ENCODE results near the gene GRK5. TPM values are rescaled to one million over a fixed set of nuclear protein-coding genes. Genes with fewer than 3 reads are reported as not detected.

Gene GRK5
- total and polyA plus RNA-seq, 2 experiments from 2014 or later = 5.2 to 13.7 TPM

DNA sequence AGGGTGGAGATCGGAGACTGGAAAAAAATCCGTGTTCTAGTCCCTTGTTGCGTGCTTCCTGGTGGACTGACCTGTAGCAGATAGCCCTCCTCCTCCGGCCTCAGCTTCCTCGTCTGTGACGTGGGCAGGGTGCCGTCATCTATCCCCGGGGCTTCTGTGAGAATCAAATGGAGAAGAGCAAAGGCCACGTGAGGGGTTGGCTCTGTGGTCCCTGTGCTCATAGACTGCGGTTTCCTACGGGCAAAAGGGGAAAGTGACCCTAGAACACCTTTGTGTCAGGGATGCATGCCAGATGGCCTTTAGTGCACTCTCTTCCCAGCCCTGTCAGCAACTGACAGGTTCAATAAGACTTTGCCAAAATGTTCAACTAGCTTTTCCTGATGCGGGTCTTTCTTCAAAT lies 33.7 kb downstream of the GRK5 start:
- H3K79me2 ChIP-seq (ENCODE audit: insufficient read depth) = peaks cover 95% of the 10 kb centered on the region
- no peaks in the 10 kb centered on the region for H3K4me1 ChIP-seq (ENCODE audit: insufficient read depth)
- no peak overlapping the region for H3K9ac ChIP-seq
- no peaks in the 10 kb centered on the region for H4K20me1 ChIP-seq (ENCODE audit: insufficient read depth)
- TF ChIP-seq EZH2 (IDR thresholded peaks at IDR 0.05; ENCODE audit: insufficient read depth, poor library complexity, severe bottlenecking) (no peak), EZH2phosphoT487 (IDR thresholded peaks at IDR 0.05; ENCODE audit: insufficient read depth, low read depth) (no peak)
- WGBS, 2 experiments (ENCODE audit: low coverage in 1 of 2, low lambda C conversion rate in 2 of 2, missing lambda C conversion rate in 2 of 2) = 94 to 96% methylated on average over 12 of the region's 12 CpGs
- peaks cover 5% of the 10 kb centered on the region for H3F3A ChIP-seq (ENCODE audit: insufficient read depth)
- no peak overlapping the region for H3K4me3 ChIP-seq
- no peak overlapping the region for H3K4me2 ChIP-seq (ENCODE audit: unreplicated experiment)
- in situ Hi-C loops (cut with MboI) = no loop called here
- no peaks in the 10 kb centered on the region for H3K9me3 ChIP-seq (ENCODE audit: low read depth)
- H2AFZ ChIP-seq = no peak overlapping the region
- H3K9me2 ChIP-seq (ENCODE audit: insufficient read depth) = no peaks in the 10 kb centered on the region
- no peak overlapping the region for H3K27ac ChIP-seq
- H3K27me3 ChIP-seq (replicated peaks; ENCODE audit: insufficient read depth) = no peaks in the 10 kb centered on the region
- no peak for DNase-seq
- no peaks in the 10 kb centered on the region for H3K36me3 ChIP-seq (ENCODE audit: low read depth)

GRCh38 chr10:119242186-119242585 lies 34.8 kb downstream of the GRK5 start:
- 88 to 89% methylated on average over 7 of the region's 7 CpGs for WGBS, 2 experiments (ENCODE audit: low coverage in 1 of 2, low lambda C conversion rate in 2 of 2, missing lambda C conversion rate in 2 of 2)
- no peaks in the 10 kb centered on the region for H3K9me2 ChIP-seq (ENCODE audit: insufficient read depth)
- peaks cover 8% of the 10 kb centered on the region for H3K4me1 ChIP-seq (ENCODE audit: insufficient read depth)
- H3K79me2 ChIP-seq (ENCODE audit: insufficient read depth) = peaks cover 93% of the 10 kb centered on the region
- H2AFZ ChIP-seq = no peak overlapping the region
- DNase-seq = no peak
- TF ChIP-seq EZH2phosphoT487 (IDR thresholded peaks at IDR 0.05; ENCODE audit: insufficient read depth, low read depth) = no peak
- no peak for TF ChIP-seq EZH2 (IDR thresholded peaks at IDR 0.05; ENCODE audit: insufficient read depth, poor library complexity, severe bottlenecking)
- no peaks in the 10 kb centered on the region for H3K9me3 ChIP-seq (ENCODE audit: low read depth)
- no peaks in the 10 kb centered on the region for H4K20me1 ChIP-seq (ENCODE audit: insufficient read depth)
- no peaks in the 10 kb centered on the region for H3K36me3 ChIP-seq (ENCODE audit: low read depth)
- H3F3A ChIP-seq (ENCODE audit: insufficient read depth) = peaks cover 14% of the 10 kb centered on the region
- in situ Hi-C loops (cut with MboI) = no loop called here
- H3K4me3 ChIP-seq = no peak overlapping the region
- no peak overlapping the region for H3K4me2 ChIP-seq (ENCODE audit: unreplicated experiment)
- no peak overlapping the region for H3K9ac ChIP-seq
- no peaks in the 10 kb centered on the region for H3K27me3 ChIP-seq (replicated peaks; ENCODE audit: insufficient read depth)
- H3K27ac ChIP-seq = no peak overlapping the region

DNA sequence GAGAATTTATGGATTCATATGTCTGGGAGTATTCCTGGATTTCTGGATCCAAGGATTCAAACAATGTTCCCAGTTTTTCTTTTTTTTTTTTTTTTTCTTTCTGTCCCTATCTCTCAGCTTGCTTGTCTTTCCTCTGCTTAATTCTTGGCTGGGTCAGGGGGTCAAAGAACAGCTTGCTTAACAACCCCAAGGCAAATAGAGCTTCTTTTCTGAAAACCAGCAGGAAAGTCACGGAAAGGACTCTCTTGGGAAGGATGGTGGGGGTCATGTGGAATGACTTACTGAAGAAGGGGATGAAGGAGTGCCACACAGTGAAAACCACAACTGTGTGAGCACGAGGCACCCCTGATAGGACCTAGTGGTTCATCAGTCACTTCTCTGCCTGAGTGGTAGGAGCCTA lies 36.1 kb downstream of the GRK5 start:
- no peak for TF ChIP-seq EZH2phosphoT487 (IDR thresholded peaks at IDR 0.05; ENCODE audit: insufficient read depth, low read depth)
- TF ChIP-seq EZH2 (IDR thresholded peaks at IDR 0.05; ENCODE audit: insufficient read depth, poor library complexity, severe bottlenecking) = no peak
- 98 to 100% methylated on average over 2 of the region's 2 CpGs for WGBS, 2 experiments (ENCODE audit: low coverage in 1 of 2, low lambda C conversion rate in 2 of 2, missing lambda C conversion rate in 2 of 2)
- Histone ChIP-seq H2AFZ (no peak overlapping the region), H3K27me3 (replicated peaks; ENCODE audit: insufficient read depth) (no peaks in the 10 kb centered on the region), H3K9me2 (ENCODE audit: insufficient read depth) (no peaks in the 10 kb centered on the region), H3K27ac (no peak overlapping the region), H4K20me1 (ENCODE audit: insufficient read depth) (no peaks in the 10 kb centered on the region), H3K79me2 (ENCODE audit: insufficient read depth) (peaks cover 91% of the 10 kb centered on the region), H3K4me2 (ENCODE audit: unreplicated experiment) (no peak overlapping the region), H3F3A (ENCODE audit: insufficient read depth) (peaks cover 20% of the 10 kb centered on the region), H3K9me3 (ENCODE audit: low read depth) (no peaks in the 10 kb centered on the region), H3K4me3 (no peak overlapping the region), H3K36me3 (ENCODE audit: low read depth) (no peaks in the 10 kb centered on the region), H3K4me1 (ENCODE audit: insufficient read depth) (peaks cover 16% of the 10 kb centered on the region), H3K9ac (no peak overlapping the region)
- in situ Hi-C loops (cut with MboI) = no loop called here
- DNase-seq = no peak

DNA sequence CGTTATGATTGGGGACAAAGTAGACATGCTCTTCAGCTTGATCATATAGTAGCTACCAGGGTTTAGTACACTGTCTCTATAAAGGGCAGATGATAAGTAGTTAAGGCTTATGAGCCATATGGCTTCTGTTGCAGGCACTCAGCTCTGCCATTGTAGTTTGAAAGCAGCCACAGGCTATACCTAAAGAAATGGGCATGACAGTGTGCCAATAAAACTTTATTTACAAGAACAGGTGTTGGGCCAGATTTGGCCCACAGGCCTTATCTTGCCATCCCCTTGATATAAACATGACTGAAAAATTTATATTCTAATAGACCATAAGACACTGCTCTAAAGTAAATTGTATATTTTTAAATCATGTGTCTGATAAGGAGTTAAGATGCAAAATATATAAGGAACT lies 36.6 kb downstream of the GRK5 start:
- H3K36me3 ChIP-seq (ENCODE audit: low read depth) = no peaks in the 10 kb centered on the region
- H2AFZ ChIP-seq = no peak overlapping the region
- H3K4me1 ChIP-seq (ENCODE audit: insufficient read depth) = peaks cover 16% of the 10 kb centered on the region
- peaks cover 93% of the 10 kb centered on the region for H3K79me2 ChIP-seq (ENCODE audit: insufficient read depth)
- H3K27me3 ChIP-seq (replicated peaks; ENCODE audit: insufficient read depth) = no peaks in the 10 kb centered on the region
- in situ Hi-C loops (cut with MboI) = no loop called here
- no peaks in the 10 kb centered on the region for H3K9me3 ChIP-seq (ENCODE audit: low read depth)
- no peak overlapping the region for H3K4me3 ChIP-seq
- DNase-seq = no peak
- no peaks in the 10 kb centered on the region for H3K9me2 ChIP-seq (ENCODE audit: insufficient read depth)
- H4K20me1 ChIP-seq (ENCODE audit: insufficient read depth) = no peaks in the 10 kb centered on the region
- 89 to 92% methylated on average over 1 of the region's 1 CpG for WGBS, 2 experiments (ENCODE audit: low coverage in 1 of 2, low lambda C conversion rate in 2 of 2, missing lambda C conversion rate in 2 of 2)
- no peak overlapping the region for H3K9ac ChIP-seq
- H3K4me2 ChIP-seq (ENCODE audit: unreplicated experiment) = no peak overlapping the region
- TF ChIP-seq EZH2 (IDR thresholded peaks at IDR 0.05; ENCODE audit: insufficient read depth, poor library complexity, severe bottlenecking) (no peak), EZH2phosphoT487 (IDR thresholded peaks at IDR 0.05; ENCODE audit: insufficient read depth, low read depth) (no peak)
- H3F3A ChIP-seq (ENCODE audit: insufficient read depth) = peaks cover 18% of the 10 kb centered on the region
- no peak overlapping the region for H3K27ac ChIP-seq

GRCh38 chr10:119245272-119245671 lies 37.9 kb downstream of the GRK5 start:
- Histone ChIP-seq H3K4me1 (ENCODE audit: insufficient read depth) (peaks cover 21% of the 10 kb centered on the region), H3K36me3 (ENCODE audit: low read depth) (no peaks in the 10 kb centered on the region), H3K9me2 (ENCODE audit: insufficient read depth) (no peaks in the 10 kb centered on the region), H3K4me2 (ENCODE audit: unreplicated experiment) (no peak overlapping the region), H4K20me1 (ENCODE audit: insufficient read depth) (no peaks in the 10 kb centered on the region), H3K9ac (no peak overlapping the region), H3F3A (ENCODE audit: insufficient read depth) (peaks cover 25% of the 10 kb centered on the region), H2AFZ (no peak overlapping the region), H3K27me3 (replicated peaks; ENCODE audit: insufficient read depth) (no peaks in the 10 kb centered on the region), H3K79me2 (ENCODE audit: insufficient read depth) (peaks cover 91% of the 10 kb centered on the region), H3K9me3 (ENCODE audit: low read depth) (no peaks in the 10 kb centered on the region), H3K4me3 (no peak overlapping the region), H3K27ac (no peak overlapping the region)
- in situ Hi-C loops (cut with MboI) = no loop called here
- TF ChIP-seq EZH2 (IDR thresholded peaks at IDR 0.05; ENCODE audit: insufficient read depth, poor library complexity, severe bottlenecking) (no peak), EZH2phosphoT487 (IDR thresholded peaks at IDR 0.05; ENCODE audit: insufficient read depth, low read depth) (no peak)
- WGBS, 2 experiments (ENCODE audit: low coverage in 1 of 2, low lambda C conversion rate in 2 of 2, missing lambda C conversion rate in 2 of 2) = 96 to 98% methylated on average over 5 of the region's 5 CpGs
- no peak for DNase-seq
